ENCODE data around the gene RAP1A. TPM values are rescaled to one million over a fixed set of nuclear protein-coding genes. Genes with fewer than 3 reads are reported as not detected.

RAP1A gene
- total RNA-seq, 1 experiment from 2014 or later, result 19.0 TPM

- Histone ChIP-seq H2AFZ (ENCODE audit: low read length) (no peak overlapping the region), H3K9me3 (ENCODE audit: low read length) (no peaks in the 10 kb centered on the region), H3K9ac (ENCODE audit: low read length) (no peak overlapping the region), H3K4me2 (ENCODE audit: low read length) (no peak overlapping the region), H3K79me2 (ENCODE audit: low read length) (no peaks in the 10 kb centered on the region), H3K4me1 (ENCODE audit: insufficient read depth, low read length) (no peaks in the 10 kb centered on the region), H3K4me3 (ENCODE audit: low read length) (no peak overlapping the region), H3F3A (ENCODE audit: low read length, unreplicated experiment) (no peaks in the 10 kb centered on the region), H3K9me2 (replicated peaks; ENCODE audit: low read length) (no peaks in the 10 kb centered on the region), H4K20me1 (ENCODE audit: low read length) (no peaks in the 10 kb centered on the region), H3K27ac (ENCODE audit: low read length) (no peak overlapping the region), H3K36me3 (ENCODE audit: low read depth, low read length) (no peaks in the 10 kb centered on the region), H3K27me3 (ENCODE audit: low read length) (no peaks in the 10 kb centered on the region)
- BruUV-seq (replicated peaks), result no TSS peak
- TF ChIP-seq, protein P1, sequence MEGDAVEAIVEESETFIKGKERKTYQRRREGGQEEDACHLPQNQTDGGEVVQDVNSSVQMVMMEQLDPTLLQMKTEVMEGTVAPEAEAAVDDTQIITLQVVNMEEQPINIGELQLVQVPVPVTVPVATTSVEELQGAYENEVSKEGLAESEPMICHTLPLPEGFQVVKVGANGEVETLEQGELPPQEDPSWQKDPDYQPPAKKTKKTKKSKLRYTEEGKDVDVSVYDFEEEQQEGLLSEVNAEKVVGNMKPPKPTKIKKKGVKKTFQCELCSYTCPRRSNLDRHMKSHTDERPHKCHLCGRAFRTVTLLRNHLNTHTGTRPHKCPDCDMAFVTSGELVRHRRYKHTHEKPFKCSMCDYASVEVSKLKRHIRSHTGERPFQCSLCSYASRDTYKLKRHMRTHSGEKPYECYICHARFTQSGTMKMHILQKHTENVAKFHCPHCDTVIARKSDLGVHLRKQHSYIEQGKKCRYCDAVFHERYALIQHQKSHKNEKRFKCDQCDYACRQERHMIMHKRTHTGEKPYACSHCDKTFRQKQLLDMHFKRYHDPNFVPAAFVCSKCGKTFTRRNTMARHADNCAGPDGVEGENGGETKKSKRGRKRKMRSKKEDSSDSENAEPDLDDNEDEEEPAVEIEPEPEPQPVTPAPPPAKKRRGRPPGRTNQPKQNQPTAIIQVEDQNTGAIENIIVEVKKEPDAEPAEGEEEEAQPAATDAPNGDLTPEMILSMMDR (conservative IDR thresholded peaks at IDR 0.05; ENCODE audit: low read depth, low read length), result no peak
- TF ChIP-seq EZH2 (IDR thresholded peaks at IDR 0.05; ENCODE audit: low read length, unreplicated experiment) (no peak), EZH2phosphoT487 (IDR thresholded peaks at IDR 0.05; ENCODE audit: borderline replicate concordance, low read length) (no peak)
- ChIA-PET POLR2A (ENCODE audit: unreplicated experiment) (no interaction called here), CTCF (interaction anchor here (0.6 kb wide), 1 partner anchor 83 kb away, joined by 3 read pairs; no protein-coding TSS in a partner anchor)
- intact Hi-C loops (cut with micrococcal nuclease), result no loop called here
- ATAC-seq, result no peak
- no peak for DNase-seq
Observed at GRCh38 chr1:111582016-111582415, 37.6 kb upstream of the RAP1A start.

DNA sequence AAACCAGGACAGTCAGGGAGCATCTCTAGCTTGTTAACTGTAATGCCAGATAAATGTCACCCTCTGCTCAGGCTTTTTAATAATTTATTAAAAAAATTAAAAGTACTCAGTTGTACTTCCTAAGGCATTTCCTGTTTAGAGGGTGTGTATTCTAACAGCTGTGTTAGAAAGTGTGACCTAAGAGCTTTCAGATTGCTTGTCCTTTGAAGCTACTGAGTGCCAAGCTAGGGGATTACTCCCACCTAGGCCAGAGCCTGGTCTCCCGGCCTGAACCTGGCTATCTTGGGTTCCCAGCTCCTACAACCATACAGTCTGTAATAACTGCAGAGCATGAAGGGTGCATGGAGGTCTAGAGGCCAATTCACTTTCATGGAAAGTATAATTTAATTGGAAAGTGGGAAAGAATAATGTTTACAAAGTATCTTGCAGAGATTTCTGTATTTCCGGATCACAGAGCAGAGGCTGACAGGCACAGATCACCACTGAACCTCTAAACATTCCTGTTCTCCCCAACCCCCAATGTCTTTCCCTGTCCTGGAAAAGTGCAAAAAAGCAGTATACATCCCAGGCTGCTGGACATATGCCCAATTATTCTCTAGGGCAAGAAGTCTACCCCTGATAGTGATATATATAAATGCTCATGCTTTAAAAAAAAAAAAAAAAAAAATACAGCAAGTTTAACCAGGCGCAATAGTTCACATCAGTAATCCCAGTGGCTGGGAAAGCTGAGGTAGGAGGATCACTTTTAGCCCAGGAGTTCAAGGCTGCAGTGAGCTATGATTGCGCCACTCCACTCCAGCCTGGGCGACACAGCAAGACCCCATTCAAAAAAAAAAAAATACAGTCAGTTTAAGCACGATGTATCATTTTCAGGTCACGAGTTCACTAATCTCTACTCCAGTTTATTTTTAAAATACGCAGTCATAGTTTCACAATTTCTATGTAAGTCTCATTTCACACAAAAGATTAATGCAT lies 36.7 kb upstream of the RAP1A start:
- H3K27ac ChIP-seq (ENCODE audit: low read length), result no peak overlapping the region
- intact Hi-C loops (cut with micrococcal nuclease), result no loop called here
- no peaks in the 10 kb centered on the region for H3K9me3 ChIP-seq (ENCODE audit: low read length)
- no peak overlapping the region for H3K4me2 ChIP-seq (ENCODE audit: low read length)
- no peak for DNase-seq
- H3K27me3 ChIP-seq (ENCODE audit: low read length), result no peaks in the 10 kb centered on the region
- H3K36me3 ChIP-seq (ENCODE audit: low read depth, low read length), result no peaks in the 10 kb centered on the region
- H3K4me1 ChIP-seq (ENCODE audit: insufficient read depth, low read length), result no peaks in the 10 kb centered on the region
- H2AFZ ChIP-seq (ENCODE audit: low read length), result no peak overlapping the region
- no peaks in the 10 kb centered on the region for H3K79me2 ChIP-seq (ENCODE audit: low read length)
- no peak overlapping the region for H3K9ac ChIP-seq (ENCODE audit: low read length)
- POLR2A ChIA-PET (ENCODE audit: unreplicated experiment), result interaction anchor here (0.6 kb wide), 1 partner anchor 10 kb away, joined by 3 read pairs; no protein-coding TSS in a partner anchor
- CTCF ChIA-PET, result interaction anchor here (0.6 kb wide), 2 partner anchors 10 to 84 kb away, joined by 3 to 4 read pairs; no protein-coding TSS in a partner anchor
- no peak overlapping the region for H3K4me3 ChIP-seq (ENCODE audit: low read length)
- no peaks in the 10 kb centered on the region for H4K20me1 ChIP-seq (ENCODE audit: low read length)
- no TSS peak for BruUV-seq (replicated peaks)
- no peaks in the 10 kb centered on the region for H3K9me2 ChIP-seq (replicated peaks; ENCODE audit: low read length)
- H3F3A ChIP-seq (ENCODE audit: low read length, unreplicated experiment), result no peaks in the 10 kb centered on the region
- ATAC-seq, result no peak
- TF ChIP-seq EZH2 (IDR thresholded peaks at IDR 0.05; ENCODE audit: low read length, unreplicated experiment), result no peak

DNA sequence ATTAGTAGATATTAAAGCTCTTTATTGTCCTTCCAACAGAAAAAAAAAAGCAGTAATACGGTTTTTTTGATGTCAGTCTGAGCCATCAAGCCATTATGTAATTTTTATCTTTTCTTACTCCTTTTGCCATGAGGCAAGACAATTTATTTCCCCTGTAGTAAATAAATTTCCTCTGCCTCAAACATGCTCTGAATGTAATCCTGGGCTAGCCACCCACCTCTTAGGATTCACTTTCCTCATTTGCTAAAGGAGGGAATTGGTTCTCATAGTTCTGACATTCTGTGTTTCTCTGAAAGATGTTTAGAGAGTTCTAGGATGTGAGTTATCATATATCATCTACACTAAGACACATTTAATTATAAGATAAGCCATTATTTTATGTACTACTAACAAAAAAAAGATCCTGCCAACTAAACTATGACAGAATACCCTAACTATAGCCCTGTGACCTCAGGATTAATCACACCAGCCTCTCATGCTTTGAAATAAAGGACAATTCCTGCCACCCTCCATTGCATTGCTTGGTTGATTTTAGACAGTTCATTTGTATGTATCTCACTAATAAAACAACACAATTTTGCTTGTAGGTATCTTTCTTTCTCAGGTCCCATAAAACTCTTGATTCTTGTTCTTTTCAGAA lies 34.0 kb upstream of the RAP1A start:
- intact Hi-C loops (cut with micrococcal nuclease), result no loop called here
- H3K36me3 ChIP-seq (ENCODE audit: low read depth, low read length), result no peaks in the 10 kb centered on the region
- H2AFZ ChIP-seq (ENCODE audit: low read length), result no peak overlapping the region
- H4K20me1 ChIP-seq (ENCODE audit: low read length), result no peaks in the 10 kb centered on the region
- ATAC-seq, result no peak
- H3K9me3 ChIP-seq (ENCODE audit: low read length), result no peaks in the 10 kb centered on the region
- H3K9ac ChIP-seq (ENCODE audit: low read length), result no peak overlapping the region
- H3F3A ChIP-seq (ENCODE audit: low read length, unreplicated experiment), result no peaks in the 10 kb centered on the region
- ChIA-PET POLR2A (ENCODE audit: unreplicated experiment) (interaction anchor here (0.7 kb wide), 1 partner anchor 78 kb away, joined by 5 read pairs; no protein-coding TSS in a partner anchor), CTCF (no interaction called here)
- no peaks in the 10 kb centered on the region for H3K9me2 ChIP-seq (replicated peaks; ENCODE audit: low read length)
- no peak overlapping the region for H3K4me2 ChIP-seq (ENCODE audit: low read length)
- H3K27ac ChIP-seq (ENCODE audit: low read length), result no peak overlapping the region
- H3K4me1 ChIP-seq (ENCODE audit: insufficient read depth, low read length), result no peaks in the 10 kb centered on the region
- H3K4me3 ChIP-seq (ENCODE audit: low read length), result no peak overlapping the region
- H3K27me3 ChIP-seq (ENCODE audit: low read length), result no peaks in the 10 kb centered on the region
- TF ChIP-seq, protein P1 (conservative IDR thresholded peaks at IDR 0.05; ENCODE audit: low read depth, low read length), result no peak
- TF ChIP-seq EZH2phosphoT487 (IDR thresholded peaks at IDR 0.05; ENCODE audit: borderline replicate concordance, low read length) (no peak), EZH2 (IDR thresholded peaks at IDR 0.05; ENCODE audit: low read length, unreplicated experiment) (no peak)
- BruUV-seq (replicated peaks), result no TSS peak
- peak; percentile 9 for DNase-seq
- no peaks in the 10 kb centered on the region for H3K79me2 ChIP-seq (ENCODE audit: low read length)

Data from PC-3 (cell line).